SK-N-SH treated with all-trans-retinoic acid at 6 μM for 48 hours (cell line): ENCODE data around the gene CREB3.
A peak's percentile ranks its signal among the peaks of the same experiment; 100 is the strongest.

Source experiments
- ATAC-seq: fragments of 200-7000 bp; cut with Tn5 transposase; 3 replicates; pipeline ENCODE4 v1.9.1; 2020; ENCODE audit warnings: mild to moderate bottlenecking, moderate library complexity
- ARNTL ChIP-seq: fragments of 450-650 bp; formaldehyde crosslinking; IDR thresholded peaks from 2 replicates; pipeline ENCODE4 v1.5.0; 2020; ENCODE audit warnings: low read depth, mild to moderate bottlenecking, moderate library complexity, borderline replicate concordance
- BACH2 ChIP-seq: fragments of 250-450 bp; sonication (Bioruptor Pico); IDR thresholded peaks from 2 replicates; pipeline ENCODE4 v1.9.0; 2021; ENCODE audit warnings: mild to moderate bottlenecking, borderline replicate concordance
- CREB5 ChIP-seq: fragments of 250-450 bp; sonication (Bioruptor Pico); IDR thresholded peaks from 2 replicates; pipeline ENCODE4 v1.5.1; 2020; ENCODE audit warnings: low read depth, mild to moderate bottlenecking, moderate library complexity
- CSDC2 ChIP-seq: fragments of 250-450 bp; sonication (Bioruptor Pico); IDR thresholded peaks from 2 replicates; pipeline ENCODE4 v1.5.0; 2020; ENCODE audit warnings: mild to moderate bottlenecking, moderate library complexity
- ESRRG ChIP-seq: fragments of 250-450 bp; sonication (Bioruptor Pico); IDR thresholded peaks from 2 replicates; pipeline ENCODE4 v1.6.1; 2021; ENCODE audit warnings: mild to moderate bottlenecking
- GLIS3 ChIP-seq: fragments of 250-450 bp; sonication (Bioruptor Pico); IDR thresholded peaks from 2 replicates; pipeline ENCODE4 v1.5.0; 2020; ENCODE audit warnings: mild to moderate bottlenecking, moderate library complexity
- ISL1 ChIP-seq: fragments of 250-450 bp; sonication (Bioruptor Pico); IDR thresholded peaks from 2 replicates; pipeline ENCODE4 v2.1.2; 2022; ENCODE audit warnings: mild to moderate bottlenecking, moderate library complexity
- OSR1 ChIP-seq: fragments of 250-450 bp; sonication (Bioruptor Pico); IDR thresholded peaks from 2 replicates; pipeline ENCODE4 v1.8.0; 2022; ENCODE audit warnings: moderate library complexity, mild to moderate bottlenecking, inconsistent platforms
- PATZ1 ChIP-seq: fragments of 250-450 bp; sonication (Bioruptor Pico); IDR thresholded peaks from 2 replicates; pipeline ENCODE4 v1.8.0; 2020; ENCODE audit warnings: mild to moderate bottlenecking, moderate library complexity, borderline replicate concordance
- POU6F1 ChIP-seq: fragments of 250-450 bp; sonication (Bioruptor Pico); IDR thresholded peaks from 2 replicates; pipeline ENCODE4 v1.8.0; 2021; ENCODE audit warnings: low read depth, mild to moderate bottlenecking, moderate library complexity, borderline replicate concordance
- PPARA ChIP-seq: fragments of 250-450 bp; sonication (Bioruptor Pico); IDR thresholded peaks from 2 replicates; pipeline ENCODE4 v1.5.0; 2020; ENCODE audit warnings: mild to moderate bottlenecking, borderline replicate concordance
- RARB ChIP-seq: fragments of 250-450 bp; sonication (Bioruptor Pico); IDR thresholded peaks from 2 replicates; pipeline ENCODE4 v1.8.0; 2021; ENCODE audit warnings: mild to moderate bottlenecking, moderate library complexity
- SNAI2 ChIP-seq: fragments of 250-450 bp; sonication (Bioruptor Pico); IDR thresholded peaks from 2 replicates; pipeline ENCODE4 v1.5.0; 2020; ENCODE audit warnings: mild to moderate bottlenecking, moderate library complexity
- TCF4 ChIP-seq: fragments of 250-450 bp; sonication (Bioruptor Pico); IDR thresholded peaks from 2 replicates; pipeline ENCODE4 v1.8.0; 2021; ENCODE audit warnings: mild to moderate bottlenecking, moderate library complexity, borderline replicate concordance
- TOX ChIP-seq: fragments of 250-450 bp; sonication (Bioruptor Pico); IDR thresholded peaks from 2 replicates; pipeline ENCODE4 v1.8.0; 2021; ENCODE audit warnings: mild to moderate bottlenecking, moderate library complexity, borderline replicate concordance
- TSHZ2 ChIP-seq: fragments of 250-450 bp; sonication (Bioruptor Pico); IDR thresholded peaks from 2 replicates; pipeline ENCODE4 v1.5.0; 2020; ENCODE audit warnings: mild to moderate bottlenecking, moderate library complexity
- ZC3H10 ChIP-seq: fragments of 250-450 bp; sonication (Bioruptor Pico); IDR thresholded peaks from 2 replicates; pipeline ENCODE4 v1.5.1; 2021; ENCODE audit warnings: mild to moderate bottlenecking, moderate library complexity
- ZFP3 ChIP-seq: fragments of 250-450 bp; sonication (Bioruptor Pico); IDR thresholded peaks from 2 replicates; pipeline ENCODE4 v1.5.0; 2020; ENCODE audit warnings: mild to moderate bottlenecking, moderate library complexity
- ZFP30 ChIP-seq: fragments of 450-650 bp; formaldehyde crosslinking; IDR thresholded peaks from 2 replicates; pipeline ENCODE4 v1.5.0; 2022; ENCODE audit warnings: mild to moderate bottlenecking, moderate library complexity
- ZNF565 ChIP-seq: fragments of 450-650 bp; formaldehyde crosslinking; conservative IDR thresholded peaks from 2 replicates; pipeline ENCODE4 v1.5.0; 2020; ENCODE audit warnings: low read depth, mild to moderate bottlenecking, moderate library complexity
- ZNF70 ChIP-seq: fragments of 450-650 bp; formaldehyde crosslinking; IDR thresholded peaks from 2 replicates; pipeline ENCODE4 v1.5.0; 2020; ENCODE audit warnings: mild to moderate bottlenecking, moderate library complexity

Gene CREB3

GRCh38 chr9:35690614-35691333 lies 41.7 kb upstream of the CREB3 start:
- TF ChIP-seq ESRRG (CRISPR knock-in tag) (no peak), ZNF70 (CRISPR knock-in tag) (no peak), PATZ1 (peak; percentile 86; the same call in 1 of the 2 replicates), ZC3H10 (CRISPR knock-in tag) (no peak), POU6F1 (CRISPR knock-in tag) (no peak), ZFP3 (CRISPR knock-in tag) (no peak), CREB5 (no peak)
- peak; percentile 60 for ATAC-seq

- ATAC-seq, result peak; percentile 29; the same call in 2 of the 3 replicates
- no peak for TF ChIP-seq ISL1 (CRISPR knock-in tag)
- no peak for TF ChIP-seq SNAI2 (CRISPR knock-in tag)
- TF ChIP-seq ZFP30 (CRISPR knock-in tag), result no peak
- no peak for TF ChIP-seq ZNF565 (CRISPR knock-in tag)
- TF ChIP-seq ZNF70 (CRISPR knock-in tag), result no peak
- no peak for TF ChIP-seq BACH2 (CRISPR knock-in tag)
- TF ChIP-seq ARNTL (CRISPR knock-in tag), result no peak
- TF ChIP-seq GLIS3 (CRISPR knock-in tag), result no peak
- TF ChIP-seq TOX (CRISPR knock-in tag), result no peak
- TF ChIP-seq TSHZ2 (CRISPR knock-in tag), result no peak
- no peak for TF ChIP-seq POU6F1 (CRISPR knock-in tag)
- TF ChIP-seq CSDC2 (CRISPR knock-in tag), result no peak
- TF ChIP-seq TCF4 (CRISPR knock-in tag), result no peak
- no peak for TF ChIP-seq RARB
- TF ChIP-seq OSR1 (CRISPR knock-in tag), result no peak
These were observed 41.2 kb upstream of the CREB3 start for GRCh38 chr9:35691334-35691650.

GRCh38 chr9:35691757-35692301 lies 40.6 kb upstream of the CREB3 start:
- ATAC-seq, result no peak
- no peak for TF ChIP-seq ISL1 (CRISPR knock-in tag)
- TF ChIP-seq TCF4 (CRISPR knock-in tag), result no peak
- no peak for TF ChIP-seq GLIS3 (CRISPR knock-in tag)
- TF ChIP-seq OSR1 (CRISPR knock-in tag), result no peak
- TF ChIP-seq RARB, result no peak
- TF ChIP-seq ZFP3 (CRISPR knock-in tag), result no peak
- TF ChIP-seq TOX (CRISPR knock-in tag), result no peak
- no peak for TF ChIP-seq BACH2 (CRISPR knock-in tag)
- TF ChIP-seq ZFP30 (CRISPR knock-in tag), result no peak
- no peak for TF ChIP-seq ESRRG (CRISPR knock-in tag)
- no peak for TF ChIP-seq POU6F1 (CRISPR knock-in tag)
- TF ChIP-seq PPARA (CRISPR knock-in tag), result no peak
- TF ChIP-seq ZC3H10 (CRISPR knock-in tag), result no peak
